Activated T-helper 2 cell treated with anti-CD3 and anti-CD28 coated beads, Interferon-gamma antibody, Interleukin-2, Interleukin-4, amounts not matched to agents 10 μg/mL and 5 μg/mL and 100 μg/mL, durations not matched to agents 14 hours and 24 hours and 36 hours (primary cell): ENCODE data around the gene DACT3. TPM values are rescaled to one million over a fixed set of nuclear protein-coding genes. Genes with fewer than 3 reads are reported as not detected.
A peak's percentile ranks its signal among the peaks of the same experiment; 100 is the strongest.

Source experiments
- DNase-seq: peaks from one replicate; pipeline ENCODE4 v3.0.0; 2021; ENCODE audit warnings: low spot score
- H3K27ac Mint-ChIP-seq: one replicate; pipeline ENCODE4 v1.8.0; 2021; ENCODE audit warnings: mixed read lengths
- H3K27me3 Mint-ChIP-seq: one replicate; pipeline ENCODE4 v1.8.0; 2021; ENCODE audit warnings: low read depth, mixed read lengths
- H3K36me3 Mint-ChIP-seq: one replicate; pipeline ENCODE4 v1.8.0; 2021; ENCODE audit warnings: low read depth, mixed read lengths
- H3K4me1 Mint-ChIP-seq: one replicate; pipeline ENCODE4 v1.8.0; 2021; ENCODE audit warnings: low read depth, mixed read lengths
- H3K4me3 Mint-ChIP-seq: one replicate; pipeline ENCODE4 v1.8.0; 2021; ENCODE audit warnings: low read depth, mild to moderate bottlenecking, moderate library complexity, mixed read lengths
- H3K9me3 Mint-ChIP-seq: one replicate; pipeline ENCODE4 v1.8.0; 2021; ENCODE audit warnings: mixed read lengths
- intact Hi-C: fragments of 100-400 bp; cut with micrococcal nuclease; formaldehyde crosslinking; loops from one replicate; pipeline ENCODE4 v1.15.1; 2023
- total RNA-seq: library from RNA; stranded (reverse); gene quantifications from 2 replicates; pipeline ENCODE4 v1.2.3, GENCODE V29; 2022

DACT3 gene
- total RNA-seq, 1 donor from 2014 or later = 6.1 TPM

DNA sequence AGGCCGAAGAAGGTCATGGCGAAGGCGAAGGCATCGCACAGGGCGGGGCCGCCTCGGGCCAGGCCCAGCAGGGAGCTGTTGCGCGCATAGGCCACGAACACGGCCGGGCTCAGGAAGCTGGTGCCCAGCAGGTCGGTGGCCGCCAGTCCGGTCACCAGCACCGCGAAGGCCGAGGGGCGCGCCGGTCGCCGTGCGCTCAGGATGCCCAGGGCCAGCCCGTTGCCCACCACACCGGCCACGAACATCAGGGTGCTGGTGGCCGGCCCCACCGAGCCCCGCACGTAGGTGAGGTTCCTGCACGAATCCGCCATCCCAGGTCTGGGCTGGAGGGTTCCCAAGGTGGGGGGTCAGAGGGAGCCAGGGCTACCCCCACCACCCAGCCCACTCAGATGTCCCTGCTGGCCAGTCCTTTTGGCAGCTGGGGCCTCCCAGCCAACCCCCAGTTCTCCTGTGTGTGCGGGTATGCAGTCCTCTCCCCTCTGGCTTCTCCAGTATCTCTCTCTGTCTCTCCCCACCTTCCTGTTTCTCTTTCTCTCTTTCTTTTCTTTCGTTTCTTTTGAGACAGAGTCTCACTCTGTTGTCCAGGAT, 37.0 kb downstream of the DACT3 start:
- H3K36me3 Mint-ChIP-seq = peaks cover 54% of the 10 kb centered on the region
- peak overlapping the region; percentile 98 for H3K27ac Mint-ChIP-seq
- no peaks in the 10 kb centered on the region for H3K27me3 Mint-ChIP-seq
- intact Hi-C loops = no loop called here
- peaks cover 50% of the 10 kb centered on the region for H3K4me1 Mint-ChIP-seq
- peak overlapping the region; percentile 97 for H3K4me3 Mint-ChIP-seq
- DNase-seq = no peak
- H3K9me3 Mint-ChIP-seq = no peaks in the 10 kb centered on the region

DNA sequence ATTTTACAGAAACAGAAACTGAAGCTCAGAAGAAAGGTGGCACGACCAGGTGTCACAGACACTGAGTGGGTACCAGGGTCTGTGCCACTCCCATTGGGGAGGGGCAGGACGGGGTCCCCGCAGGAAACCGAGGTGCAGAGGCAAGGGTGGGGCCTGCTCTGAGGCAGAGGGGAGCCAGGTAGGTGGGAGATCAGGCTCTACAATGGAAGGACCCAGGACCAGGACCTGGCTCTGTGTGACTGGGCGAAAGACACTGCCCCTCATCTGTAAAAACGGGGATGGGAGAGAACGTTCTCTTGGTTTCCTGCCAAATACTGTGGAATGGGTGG, 38.9 kb downstream of the DACT3 start:
- Mint-ChIP-seq H3K4me1 (peaks cover 61% of the 10 kb centered on the region), H3K4me3 (peak overlapping the region; percentile 92), H3K36me3 (peaks cover 63% of the 10 kb centered on the region), H3K27me3 (no peaks in the 10 kb centered on the region), H3K27ac (peak overlapping the region; percentile 98), H3K9me3 (no peaks in the 10 kb centered on the region)
- no peak for DNase-seq
- intact Hi-C loops = no loop called here

DNA sequence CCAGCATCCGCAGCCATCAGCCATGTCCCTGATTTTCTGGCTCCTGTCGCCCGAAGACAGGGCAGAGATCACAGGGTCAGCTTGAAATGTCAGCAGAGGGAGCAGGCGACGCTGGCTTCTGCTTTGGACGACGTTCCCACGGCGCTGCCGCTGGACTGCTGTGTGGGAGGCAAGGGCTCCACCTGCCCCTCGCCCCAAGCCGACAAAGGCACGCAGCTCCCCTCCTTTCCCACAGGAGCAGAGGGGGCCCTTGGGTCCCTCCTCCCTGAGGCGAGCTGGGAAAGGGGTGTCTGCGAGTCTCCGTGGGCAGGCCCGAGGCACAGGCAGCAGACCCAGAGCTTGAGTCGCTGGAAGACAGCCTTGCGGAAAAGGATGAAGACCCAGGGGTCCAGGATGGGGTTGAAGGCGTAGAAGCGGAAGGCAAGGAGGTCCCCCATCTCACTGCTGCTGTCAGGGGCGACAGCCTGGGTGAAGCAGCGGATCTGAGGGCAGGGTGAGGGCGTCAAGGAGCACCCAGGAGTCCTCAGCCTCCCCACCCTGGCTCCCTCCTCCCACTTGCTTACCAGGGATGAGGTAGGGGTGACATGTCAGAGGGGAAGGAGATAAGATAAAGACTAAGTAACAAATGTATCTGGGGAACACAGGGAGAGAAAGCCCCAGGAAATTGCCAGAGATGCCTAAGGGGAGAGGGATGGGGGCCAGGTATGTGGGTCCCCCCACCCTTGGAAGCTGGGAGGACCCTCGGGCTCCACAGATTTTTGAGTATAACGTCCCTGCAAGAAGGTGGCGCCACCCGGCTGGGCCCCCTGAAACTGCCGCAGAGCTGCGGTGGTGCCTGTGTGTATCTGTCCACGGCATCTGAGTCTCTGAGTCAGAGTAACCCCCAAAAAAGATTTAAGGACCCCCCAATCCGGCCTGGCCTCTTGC, 39.5 kb downstream of the DACT3 start:
- H3K27ac Mint-ChIP-seq = peak overlapping the region; percentile 98
- H3K9me3 Mint-ChIP-seq = no peaks in the 10 kb centered on the region
- intact Hi-C loops = no loop called here
- H3K36me3 Mint-ChIP-seq = peaks cover 69% of the 10 kb centered on the region
- peaks cover 67% of the 10 kb centered on the region for H3K4me1 Mint-ChIP-seq
- no peak for DNase-seq
- peak overlapping the region; percentile 92 for H3K4me3 Mint-ChIP-seq
- no peaks in the 10 kb centered on the region for H3K27me3 Mint-ChIP-seq

DNA sequence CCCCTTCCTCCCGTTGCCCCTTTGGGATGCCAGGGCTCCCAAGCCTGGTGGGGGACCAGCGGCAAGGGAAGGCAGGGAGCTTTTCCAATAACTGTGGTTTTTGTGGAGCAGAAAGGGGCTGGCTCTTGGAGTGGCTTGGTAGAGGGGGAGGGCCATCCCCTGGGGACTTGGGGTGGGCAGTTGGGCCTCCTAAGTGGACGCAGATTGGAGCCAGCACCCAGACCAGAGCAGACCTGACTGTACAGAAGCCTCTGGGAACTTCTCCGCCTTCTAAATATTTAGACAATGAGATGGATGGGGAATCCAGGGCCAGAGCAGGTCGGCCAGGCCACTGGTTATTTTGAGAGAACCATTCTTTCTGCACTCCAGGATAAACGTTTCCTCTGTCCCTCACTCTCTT, 40.3 kb downstream of the DACT3 start:
- DNase-seq = no peak
- Mint-ChIP-seq H3K4me3 (peak overlapping the region; percentile 92), H3K27me3 (no peaks in the 10 kb centered on the region), H3K9me3 (no peaks in the 10 kb centered on the region), H3K27ac (peak overlapping the region; percentile 98), H3K4me1 (peaks cover 68% of the 10 kb centered on the region), H3K36me3 (peaks cover 69% of the 10 kb centered on the region)
- intact Hi-C loops = no loop called here

DNA sequence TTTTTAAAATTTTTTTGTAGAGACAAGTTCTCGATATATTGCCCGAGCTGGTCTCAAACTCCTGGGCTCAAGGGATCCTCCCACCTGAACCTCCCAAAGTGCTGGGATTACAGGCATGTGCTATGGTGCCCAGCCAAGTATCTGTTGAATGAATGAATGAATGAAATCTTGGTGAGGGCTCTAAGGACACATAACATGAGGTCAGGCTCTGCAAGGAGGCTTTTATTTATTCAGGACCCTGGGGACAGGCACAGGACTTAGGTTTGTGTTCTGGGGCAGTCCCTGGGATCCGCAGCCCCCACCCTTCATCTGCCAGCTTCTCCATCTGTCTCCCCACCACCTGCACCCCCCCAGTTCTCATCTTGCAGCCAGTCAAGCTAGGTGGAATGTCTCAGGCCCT, 40.7 kb downstream of the DACT3 start:
- H3K4me3 Mint-ChIP-seq = peak overlapping the region; percentile 92
- DNase-seq = no peak
- intact Hi-C loops = no loop called here
- H3K9me3 Mint-ChIP-seq = no peaks in the 10 kb centered on the region
- peaks cover 69% of the 10 kb centered on the region for H3K36me3 Mint-ChIP-seq
- H3K27me3 Mint-ChIP-seq = no peaks in the 10 kb centered on the region
- H3K27ac Mint-ChIP-seq = peak overlapping the region; percentile 98
- H3K4me1 Mint-ChIP-seq = peaks cover 65% of the 10 kb centered on the region

DNA sequence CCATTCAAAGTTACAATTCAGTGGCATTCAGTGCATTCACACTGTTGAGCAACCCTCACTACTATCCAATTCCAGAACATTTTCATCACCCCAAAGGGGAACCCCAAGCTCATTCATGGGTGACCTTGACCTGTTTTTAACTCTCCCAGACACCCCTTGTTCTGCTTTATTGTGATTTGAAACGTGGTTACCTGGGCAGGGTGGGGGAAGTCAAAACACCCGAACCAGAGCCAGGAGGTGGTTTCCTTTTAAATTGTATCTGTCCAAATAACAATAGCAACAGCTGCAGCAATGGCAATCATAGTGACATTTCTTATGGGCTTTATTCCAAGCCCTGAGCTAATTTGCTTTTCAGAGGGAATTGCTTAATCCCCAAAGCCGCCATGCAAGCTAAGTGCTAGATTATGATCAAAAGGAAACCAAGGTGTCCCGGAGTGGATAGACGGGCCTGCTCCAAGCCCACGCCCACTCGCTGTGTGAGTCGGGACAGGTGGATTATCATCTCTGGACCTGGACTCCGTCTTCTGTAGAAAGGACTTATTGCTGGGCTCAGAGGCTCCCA, 42.2 kb downstream of the DACT3 start:
- intact Hi-C loops = loop anchor here (5.0 kb wide), 1 partner anchor 91 kb away; no protein-coding TSS in a partner anchor
- Mint-ChIP-seq H3K27me3 (no peaks in the 10 kb centered on the region), H3K27ac (peak overlapping the region; percentile 98), H3K4me3 (peak overlapping the region; percentile 92), H3K36me3 (peaks cover 63% of the 10 kb centered on the region), H3K9me3 (no peaks in the 10 kb centered on the region), H3K4me1 (peaks cover 64% of the 10 kb centered on the region)
- DNase-seq = no peak

DNA sequence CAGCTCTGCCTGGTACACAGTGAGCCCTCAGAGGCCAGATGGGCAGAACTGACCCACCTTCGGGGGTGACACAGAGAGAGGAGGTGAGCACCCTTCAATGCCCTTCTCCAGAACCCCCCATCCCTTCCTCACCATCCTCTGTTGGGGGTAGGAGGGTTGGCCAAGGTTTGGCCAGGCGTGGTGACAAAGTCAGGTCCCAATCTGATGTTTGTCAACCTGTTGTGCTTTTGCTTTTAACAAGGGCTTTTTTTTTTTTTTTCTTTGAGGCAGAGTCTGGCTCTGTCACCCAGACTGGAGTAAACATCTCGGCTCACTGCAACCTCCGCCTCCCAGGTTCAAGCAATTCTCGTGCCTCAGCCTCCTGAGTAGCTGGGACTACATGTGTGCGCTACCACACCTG, 43.4 kb downstream of the DACT3 start:
- no peak for DNase-seq
- Mint-ChIP-seq H3K4me3 (peak overlapping the region; percentile 42), H3K4me1 (peaks cover 66% of the 10 kb centered on the region)

DNA sequence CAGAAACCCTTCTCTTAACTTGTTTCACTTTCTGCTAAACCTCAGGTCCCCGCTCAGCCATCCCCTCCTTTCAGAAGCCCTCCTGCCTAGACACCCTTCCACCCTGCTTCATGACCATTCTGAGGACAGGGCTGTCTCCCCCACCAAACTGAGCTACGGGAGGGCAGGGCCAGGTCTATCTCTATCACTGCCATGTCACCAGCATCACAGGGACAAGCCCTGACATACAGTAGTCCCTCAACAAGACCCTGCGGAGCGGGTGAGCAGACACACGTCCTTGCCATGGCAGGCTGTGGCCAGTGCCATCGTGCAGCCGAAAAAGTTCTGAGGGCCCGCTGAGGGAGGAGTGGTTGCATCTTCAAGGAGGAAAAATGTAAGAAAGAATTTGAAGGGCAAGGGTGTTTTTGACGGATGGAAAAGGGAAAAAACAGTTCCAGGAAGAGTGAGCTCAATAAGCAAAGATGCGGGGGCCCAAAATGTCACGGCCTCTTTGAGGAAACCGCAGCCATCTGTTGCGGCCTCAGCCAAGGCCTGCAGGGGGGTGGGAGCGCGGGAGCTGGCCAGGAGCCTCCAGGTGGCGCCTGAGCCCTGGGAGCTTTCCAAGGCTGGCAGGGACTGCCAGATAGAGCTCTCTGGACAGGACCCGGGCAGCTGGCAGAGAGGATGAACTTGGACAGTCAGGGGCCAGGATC, 44.2 kb downstream of the DACT3 start:
- Mint-ChIP-seq H3K9me3 (no peaks in the 10 kb centered on the region), H3K4me1 (peaks cover 66% of the 10 kb centered on the region), H3K4me3 (peak overlapping the region; percentile 81), H3K27me3 (no peaks in the 10 kb centered on the region), H3K36me3 (peaks cover 53% of the 10 kb centered on the region), H3K27ac (peak overlapping the region; percentile 100)
- no peak for DNase-seq
- intact Hi-C loops = loop anchor here (2.0 to 5.0 kb wide), 2 partner anchors 14 to 89 kb away; no protein-coding TSS in a partner anchor

More for the DNA sequence above, 43.4 kb downstream of the DACT3 start:
- peak overlapping the region; percentile 100 for H3K27ac Mint-ChIP-seq
- intact Hi-C loops = loop anchor here (2.0 to 5.0 kb wide), 2 partner anchors 15 to 90 kb away; no protein-coding TSS in a partner anchor
- no peaks in the 10 kb centered on the region for H3K27me3 Mint-ChIP-seq
- no peaks in the 10 kb centered on the region for H3K9me3 Mint-ChIP-seq
- H3K36me3 Mint-ChIP-seq = peaks cover 59% of the 10 kb centered on the region

DNA sequence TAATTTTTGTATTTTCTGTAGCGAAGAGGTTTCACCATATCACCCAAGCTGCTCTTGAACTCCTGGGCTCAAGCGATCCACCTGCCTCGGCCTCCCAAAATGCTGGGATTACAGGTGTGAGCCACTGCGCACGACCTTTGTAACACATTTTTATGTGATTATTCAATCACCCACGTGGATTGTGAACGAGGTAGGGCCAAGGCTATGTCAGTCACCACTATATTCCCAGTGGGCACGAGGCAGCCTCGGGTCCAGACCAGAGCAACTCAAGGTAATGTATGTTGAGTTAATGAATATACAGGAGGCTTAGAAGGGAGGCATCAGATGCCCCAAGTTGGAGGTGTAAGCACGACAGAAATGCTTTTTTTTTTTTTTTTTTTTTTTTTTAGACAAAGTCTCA, 45.0 kb downstream of the DACT3 start:
- no peak overlapping the region for H3K4me3 Mint-ChIP-seq

DNA sequence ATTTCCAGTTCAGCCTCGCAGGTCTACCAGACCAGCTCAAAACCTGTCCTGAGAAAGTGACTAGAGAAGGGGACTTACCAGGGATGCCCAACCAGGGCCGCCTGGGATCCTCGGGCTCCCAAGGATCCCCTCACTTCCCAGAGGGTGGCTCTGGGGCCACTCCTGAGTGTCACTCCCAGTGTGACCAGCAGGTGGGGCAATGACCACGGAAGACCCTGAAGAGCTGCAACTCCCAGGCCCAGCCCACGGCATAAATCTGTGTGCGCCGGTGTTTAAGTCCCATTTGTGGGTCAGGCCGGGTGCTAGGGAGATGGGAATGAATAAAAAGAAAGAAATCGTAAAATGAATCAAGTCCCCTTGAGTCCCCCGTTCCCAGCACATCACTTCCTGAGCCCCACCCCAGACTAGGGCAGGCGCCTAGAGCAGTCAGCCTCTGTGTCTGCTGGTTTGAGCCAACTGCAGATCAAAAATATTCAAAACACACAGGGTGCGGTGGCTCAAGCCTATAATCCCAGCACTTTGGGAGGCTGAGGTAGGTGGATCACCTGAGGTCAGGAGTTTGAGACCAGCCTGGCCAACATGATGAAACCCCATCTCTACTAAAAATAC, 46.8 kb downstream of the DACT3 start:
- no peaks in the 10 kb centered on the region for H3K27me3 Mint-ChIP-seq
- peaks cover 57% of the 10 kb centered on the region for H3K4me1 Mint-ChIP-seq
- H3K4me3 Mint-ChIP-seq = peak overlapping the region; percentile 61
- no peaks in the 10 kb centered on the region for H3K9me3 Mint-ChIP-seq
- peak overlapping the region; percentile 87 for H3K27ac Mint-ChIP-seq
- H3K36me3 Mint-ChIP-seq = peaks cover 50% of the 10 kb centered on the region
- intact Hi-C loops = loop anchor here (1.0 kb wide), 2 partner anchors 48 to 114 kb away; no protein-coding TSS in a partner anchor
- DNase-seq = peak; percentile 68

More for the DNA sequence above, 45.0 kb downstream of the DACT3 start:
- Mint-ChIP-seq H3K27ac (peak overlapping the region; percentile 87), H3K4me1 (peaks cover 66% of the 10 kb centered on the region), H3K27me3 (no peaks in the 10 kb centered on the region), H3K36me3 (peaks cover 52% of the 10 kb centered on the region), H3K9me3 (no peaks in the 10 kb centered on the region)
- intact Hi-C loops = loop anchor here (2.0 to 5.0 kb wide), 2 partner anchors 13 to 89 kb away; no protein-coding TSS in a partner anchor
- DNase-seq = no peak

DNA sequence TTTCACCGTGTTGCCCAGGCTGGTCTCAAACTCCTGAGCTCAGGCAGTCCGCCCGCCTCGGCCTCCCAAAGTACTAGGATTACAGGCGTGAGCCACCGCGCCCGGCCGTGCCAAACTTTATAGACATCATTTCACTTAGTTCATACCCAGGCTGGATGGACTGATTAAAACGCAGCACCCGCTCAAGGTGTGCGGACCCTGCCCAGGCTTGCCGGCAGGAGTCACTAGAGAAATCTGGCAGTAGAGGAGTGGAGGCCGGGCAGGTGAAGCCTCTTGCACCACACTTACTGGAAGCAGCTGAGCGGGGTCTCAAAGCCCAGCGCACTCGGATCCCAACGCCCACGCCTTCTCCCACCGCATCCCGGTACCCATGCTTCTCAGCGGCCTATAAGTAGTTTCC, 47.5 kb downstream of the DACT3 start:
- DNase-seq = no peak
- peak overlapping the region; percentile 87 for H3K27ac Mint-ChIP-seq
- no peak overlapping the region for H3K4me3 Mint-ChIP-seq
- H3K4me1 Mint-ChIP-seq = peaks cover 53% of the 10 kb centered on the region
- H3K36me3 Mint-ChIP-seq = peaks cover 50% of the 10 kb centered on the region
- H3K9me3 Mint-ChIP-seq = no peaks in the 10 kb centered on the region
- intact Hi-C loops = no loop called here
- no peaks in the 10 kb centered on the region for H3K27me3 Mint-ChIP-seq

DNA sequence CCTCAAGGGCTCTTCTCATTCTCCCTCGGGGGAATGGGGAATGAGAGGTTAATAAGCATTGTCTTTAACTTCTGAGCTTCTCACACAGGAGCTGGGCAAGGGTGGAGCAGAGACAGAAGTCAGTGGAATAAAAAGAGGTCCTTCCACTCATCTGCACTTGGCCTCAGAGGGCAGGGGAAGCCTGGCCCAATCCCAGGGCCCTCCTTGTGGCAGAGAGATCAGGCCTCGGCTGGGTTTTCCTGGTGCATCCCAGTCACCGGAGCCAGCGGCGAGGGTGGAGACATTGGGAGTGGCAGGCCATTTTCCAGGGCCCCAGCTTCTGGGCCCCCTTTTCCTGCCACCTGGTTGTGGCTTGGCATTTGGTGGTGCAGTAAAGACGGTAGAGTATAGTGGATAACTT, 49.2 kb downstream of the DACT3 start:
- H3K27me3 Mint-ChIP-seq = no peaks in the 10 kb centered on the region
- peak overlapping the region; percentile 77 for H3K27ac Mint-ChIP-seq
- peaks cover 44% of the 10 kb centered on the region for H3K4me1 Mint-ChIP-seq
- peak overlapping the region; percentile 15 for H3K4me3 Mint-ChIP-seq
- peaks cover 60% of the 10 kb centered on the region for H3K36me3 Mint-ChIP-seq
- intact Hi-C loops = loop anchor here (1.0 kb wide), 1 partner anchor 8 kb away; no protein-coding TSS in a partner anchor
- H3K9me3 Mint-ChIP-seq = no peaks in the 10 kb centered on the region
- DNase-seq = no peak
